ENCODE data around the gene CLDN4.
"Not testable (repeated sequence)": the region's sequence is repeated elsewhere in the genome, so short reads cannot be mapped to it uniquely, and the experiment has no call there.

Gene CLDN4

GRCh38 chr7:73844848-73845460, 14.2 kb downstream of the CLDN4 start:
- DNase-seq (ENCODE audit: low read depth): peak; percentile 46
- TF ChIP-seq, protein P1, sequence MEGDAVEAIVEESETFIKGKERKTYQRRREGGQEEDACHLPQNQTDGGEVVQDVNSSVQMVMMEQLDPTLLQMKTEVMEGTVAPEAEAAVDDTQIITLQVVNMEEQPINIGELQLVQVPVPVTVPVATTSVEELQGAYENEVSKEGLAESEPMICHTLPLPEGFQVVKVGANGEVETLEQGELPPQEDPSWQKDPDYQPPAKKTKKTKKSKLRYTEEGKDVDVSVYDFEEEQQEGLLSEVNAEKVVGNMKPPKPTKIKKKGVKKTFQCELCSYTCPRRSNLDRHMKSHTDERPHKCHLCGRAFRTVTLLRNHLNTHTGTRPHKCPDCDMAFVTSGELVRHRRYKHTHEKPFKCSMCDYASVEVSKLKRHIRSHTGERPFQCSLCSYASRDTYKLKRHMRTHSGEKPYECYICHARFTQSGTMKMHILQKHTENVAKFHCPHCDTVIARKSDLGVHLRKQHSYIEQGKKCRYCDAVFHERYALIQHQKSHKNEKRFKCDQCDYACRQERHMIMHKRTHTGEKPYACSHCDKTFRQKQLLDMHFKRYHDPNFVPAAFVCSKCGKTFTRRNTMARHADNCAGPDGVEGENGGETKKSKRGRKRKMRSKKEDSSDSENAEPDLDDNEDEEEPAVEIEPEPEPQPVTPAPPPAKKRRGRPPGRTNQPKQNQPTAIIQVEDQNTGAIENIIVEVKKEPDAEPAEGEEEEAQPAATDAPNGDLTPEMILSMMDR (IDR thresholded peaks at IDR 0.05; ENCODE audit: control insufficient read depth, insufficient read depth, low read depth, low read length, missing control alignments): no peak

DNA sequence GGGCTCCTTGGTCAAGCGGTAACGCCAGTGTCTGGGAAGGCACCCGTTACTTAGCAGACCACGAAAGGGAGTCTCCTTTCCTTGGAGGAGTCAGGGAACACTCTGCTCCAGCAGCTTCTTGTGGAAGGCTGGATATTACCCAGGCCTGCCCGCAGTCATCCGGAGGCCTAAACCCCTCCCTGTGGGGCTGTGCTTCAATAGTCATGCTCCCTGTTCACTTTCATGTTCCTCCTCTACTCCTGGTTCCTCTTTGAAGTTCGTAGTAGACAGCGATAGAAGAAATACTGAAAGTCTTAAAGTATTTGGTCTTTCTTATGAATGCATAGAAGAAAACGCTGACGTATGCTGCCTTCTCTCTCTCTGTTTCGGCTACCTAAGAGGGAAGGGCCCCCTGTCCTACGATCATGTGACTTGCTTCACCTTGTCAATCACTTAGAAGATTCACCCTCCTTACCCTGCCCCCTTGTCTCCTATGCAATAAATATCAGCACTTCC, 15.0 kb downstream of the CLDN4 start:
- not testable (repeated sequence) for DNase-seq (ENCODE audit: low read depth); H3K4me3 ChIP-seq (ENCODE audit: control insufficient read depth, low read depth, low read length)

More at GRCh38 chr7:73844848-73845460, 14.2 kb downstream of the CLDN4 start:
- no peak overlapping the region for H3K4me3 ChIP-seq (ENCODE audit: control insufficient read depth, low read depth, low read length)

- H3K4me3 ChIP-seq (ENCODE audit: control insufficient read depth, low read depth, low read length): no peak overlapping the region
- TF ChIP-seq, protein P1 (IDR thresholded peaks at IDR 0.05; ENCODE audit: control insufficient read depth, insufficient read depth, low read depth, low read length, missing control alignments): no peak
- no peak for DNase-seq (ENCODE audit: low read depth)
Measured at GRCh38 chr7:73847941-73848723, 17.3 kb downstream of the CLDN4 start.

DNA sequence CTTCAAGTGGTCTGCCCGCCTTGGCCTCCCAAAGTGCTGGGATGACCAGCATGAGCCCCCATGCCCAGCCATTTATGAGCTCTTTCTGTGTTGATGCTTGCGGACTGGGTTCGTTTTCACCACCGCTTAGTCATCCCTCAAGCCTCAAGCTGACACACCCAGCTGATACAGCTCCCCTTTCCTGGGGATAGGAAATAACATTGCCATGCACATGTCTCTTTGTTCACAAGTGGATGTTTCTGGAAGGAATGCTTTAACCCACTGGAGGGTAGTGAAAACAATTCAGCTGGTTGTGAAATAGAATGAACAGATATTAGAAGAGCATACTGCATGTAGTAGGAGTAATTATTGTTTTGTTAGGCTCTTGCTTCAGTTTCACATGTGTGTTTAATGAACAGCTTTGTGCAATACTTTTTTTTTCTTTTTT, 20.0 kb downstream of the CLDN4 start:
- peak; percentile 99 for DNase-seq (ENCODE audit: low read depth)
- TF ChIP-seq, protein P1 (IDR thresholded peaks at IDR 0.05; ENCODE audit: control insufficient read depth, insufficient read depth, low read depth, low read length, missing control alignments): no peak
- H3K4me3 ChIP-seq (ENCODE audit: control insufficient read depth, low read depth, low read length): no peak overlapping the region

- peak; percentile 91 for DNase-seq (ENCODE audit: low read depth)
- TF ChIP-seq, protein P1 (IDR thresholded peaks at IDR 0.05; ENCODE audit: control insufficient read depth, insufficient read depth, low read depth, low read length, missing control alignments): no peak
- no peak overlapping the region for H3K4me3 ChIP-seq (ENCODE audit: control insufficient read depth, low read depth, low read length)
Measured at GRCh38 chr7:73851410-73852338, 20.9 kb downstream of the CLDN4 start.

GRCh38 chr7:73852500-73852899, 21.7 kb downstream of the CLDN4 start:
- no peak overlapping the region for H3K4me3 ChIP-seq (ENCODE audit: control insufficient read depth, low read depth, low read length)
- TF ChIP-seq, protein P1 (IDR thresholded peaks at IDR 0.05; ENCODE audit: control insufficient read depth, insufficient read depth, low read depth, low read length, missing control alignments): no peak
- DNase-seq (ENCODE audit: low read depth): no peak
